Chondrocyte (in vitro differentiated cells): ENCODE data around the gene ANO4. TPM values are rescaled to one million over a fixed set of nuclear protein-coding genes. Genes with fewer than 3 reads are reported as not detected.

Experiments used
- DNase-seq: peaks from one replicate; pipeline ENCODE4 v3.0.0; 2021; ENCODE audit warnings: mixed read lengths, low spot score
- H3K27ac Mint-ChIP-seq: one replicate; pipeline ENCODE4 v1.8.0; 2021; ENCODE audit warnings: mild to moderate bottlenecking, moderate library complexity, mixed read lengths; ENCODE audit not compliant: unreplicated experiment
- H3K27me3 Mint-ChIP-seq: 2 replicates; pipeline ENCODE4 v1.8.0; 2021; ENCODE audit warnings: low read depth, mixed read lengths
- H3K36me3 Mint-ChIP-seq: 2 replicates; pipeline ENCODE4 v1.8.0; 2021; ENCODE audit warnings: low read depth, mixed read lengths
- H3K4me1 Mint-ChIP-seq: 2 replicates; pipeline ENCODE4 v1.8.0; 2021; ENCODE audit warnings: low read depth, mild to moderate bottlenecking, mixed read lengths
- H3K4me3 Mint-ChIP-seq: one replicate; pipeline ENCODE4 v1.8.0; 2021; ENCODE audit warnings: mild to moderate bottlenecking, moderate library complexity, mixed read lengths; ENCODE audit not compliant: unreplicated experiment
- H3K9me3 Mint-ChIP-seq: 2 replicates; pipeline ENCODE4 v1.8.0; 2021; ENCODE audit warnings: low read depth, mixed read lengths
- CTCF ChIP-seq: fragments of 200-600 bp; sonication (generic); IDR thresholded peaks from 2 replicates; pipeline ENCODE4 v1.5.0; 2021; ENCODE audit warnings: antibody characterized with exemption, mild to moderate bottlenecking, moderate library complexity
- total RNA-seq: library from RNA; stranded (reverse); gene quantifications from 3 replicates; pipeline ENCODE4 v1.2.1, GENCODE V29; 2021

The ANO4 gene
- total RNA-seq, 1 donor from 2014 or later, result 9.2 TPM

GRCh38 chr12:100860611-100861010 lies 66.0 kb downstream of the ANO4 start:
- Mint-ChIP-seq H3K27ac (no peak overlapping the region), H3K4me3 (no peak overlapping the region), H3K4me1 (no peaks in the 10 kb centered on the region), H3K27me3 (no peaks in the 10 kb centered on the region), H3K36me3 (no peaks in the 10 kb centered on the region), H3K9me3 (no peaks in the 10 kb centered on the region)
- TF ChIP-seq CTCF, result no peak
- DNase-seq, result no peak

GRCh38 chr12:100862676-100863075 lies 68.1 kb downstream of the ANO4 start:
- Mint-ChIP-seq H3K27me3 (no peaks in the 10 kb centered on the region), H3K4me1 (no peaks in the 10 kb centered on the region)

GRCh38 chr12:100864366-100864765 lies 69.8 kb downstream of the ANO4 start:
- Mint-ChIP-seq H3K27ac (no peak overlapping the region), H3K27me3 (no peaks in the 10 kb centered on the region), H3K9me3 (no peaks in the 10 kb centered on the region), H3K36me3 (no peaks in the 10 kb centered on the region), H3K4me1 (peaks cover 7% of the 10 kb centered on the region), H3K4me3 (no peak overlapping the region)
- DNase-seq, result no peak
- TF ChIP-seq CTCF, result no peak

More at GRCh38 chr12:100862676-100863075, 68.1 kb downstream of the ANO4 start:
- DNase-seq, result no peak
- H3K27ac Mint-ChIP-seq, result no peak overlapping the region
- H3K9me3 Mint-ChIP-seq, result no peaks in the 10 kb centered on the region
- H3K36me3 Mint-ChIP-seq, result no peaks in the 10 kb centered on the region
- no peak for TF ChIP-seq CTCF
- H3K4me3 Mint-ChIP-seq, result no peak overlapping the region

GRCh38 chr12:100867639-100868393 lies 73.2 kb downstream of the ANO4 start:
- TF ChIP-seq CTCF, result no peak
- H3K4me1 Mint-ChIP-seq, result peaks cover 7% of the 10 kb centered on the region
- no peak overlapping the region for H3K4me3 Mint-ChIP-seq
- no peaks in the 10 kb centered on the region for H3K36me3 Mint-ChIP-seq
- no peaks in the 10 kb centered on the region for H3K27me3 Mint-ChIP-seq
- no peak for DNase-seq
- no peak overlapping the region for H3K27ac Mint-ChIP-seq
- H3K9me3 Mint-ChIP-seq, result no peaks in the 10 kb centered on the region

GRCh38 chr12:100868487-100868886 lies 73.9 kb downstream of the ANO4 start:
- H3K4me1 Mint-ChIP-seq, result peaks cover 7% of the 10 kb centered on the region
- no peak for DNase-seq
- no peaks in the 10 kb centered on the region for H3K27me3 Mint-ChIP-seq
- H3K27ac Mint-ChIP-seq, result no peak overlapping the region
- TF ChIP-seq CTCF, result peak; percentile 25
- H3K4me3 Mint-ChIP-seq, result no peak overlapping the region
- peaks cover 6% of the 10 kb centered on the region for H3K9me3 Mint-ChIP-seq
- H3K36me3 Mint-ChIP-seq, result peaks cover 5% of the 10 kb centered on the region
